HepG2 (cell line): ENCODE measurements around the gene CNPY4. TPM values are rescaled to one million over a fixed set of nuclear protein-coding genes. Genes with fewer than 3 reads are reported as not detected.

Experiments used
- ATAD3A ChIP-seq: sonication (generic); formaldehyde crosslinking; IDR thresholded peaks from 2 replicates; pipeline ENCODE4 v1.4.0; 2020; ENCODE audit warnings: missing genetic modification reagents
- CREM ChIP-seq, 2 experiments: sonication (generic) in 1 of 2; formaldehyde crosslinking in 1 of 2; IDR thresholded peaks; 2 replicates each; pipeline versions ENCODE4 v1.4.0 to v1.6.1; 2016 to 2020; ENCODE audit warnings: antibody characterized with exemption in 1 of 2, mild to moderate bottlenecking in 1 of 2, missing genetic modification reagents in 1 of 2
- DMAP1 ChIP-seq: IDR thresholded peaks from 2 replicates; pipeline ENCODE4 v1.6.1; 2016
- ETV5 ChIP-seq: IDR thresholded peaks from 2 replicates; pipeline ENCODE4 v1.6.1; 2018; ENCODE audit warnings: missing biosample characterization, missing genetic modification reagents, inconsistent platforms, borderline replicate concordance
- GABPA ChIP-seq, 2 experiments: IDR thresholded peaks; 2 replicates each; pipeline ENCODE4 v1.6.1; 2011 to 2016; ENCODE audit warnings: low read depth in 2 of 2, low read length in 1 of 2, missing biosample characterization in 1 of 2, missing genetic modification characterization in 1 of 2
- GATAD2A ChIP-seq: IDR thresholded peaks from 2 replicates; pipeline ENCODE4 v1.6.1; 2016
- HIVEP1 ChIP-seq: sonication (generic); formaldehyde crosslinking; IDR thresholded peaks from 2 replicates; pipeline ENCODE4 v1.4.0; 2020; ENCODE audit warnings: mild to moderate bottlenecking, missing genetic modification reagents
- KAT8 ChIP-seq: IDR thresholded peaks from 2 replicates; pipeline ENCODE4 v1.6.1; 2016; ENCODE audit warnings: missing genetic modification reagents, missing compliant biosample characterization
- RBM39 ChIP-seq: fragments of 200-400 bp; formaldehyde crosslinking; IDR thresholded peaks from one replicate; pipeline ENCODE4 v1.6.1; 2018; ENCODE audit warnings: antibody characterized with exemption, mild to moderate bottlenecking, low read depth, low read length; ENCODE audit not compliant: poor library complexity, severe bottlenecking
- REST ChIP-seq, 2 experiments: IDR thresholded peaks; 2 replicates each; pipeline ENCODE4 v1.6.1; 2011 to 2012; ENCODE audit warnings: low read length in 2 of 2, borderline replicate concordance in 1 of 2, low read depth in 1 of 2, mild to moderate bottlenecking in 1 of 2, moderate library complexity in 1 of 2
- RNF2 ChIP-seq: fragments of 450-650 bp; conservative IDR thresholded peaks from 2 replicates; pipeline ENCODE4 v1.6.1; 2016; ENCODE audit warnings: low read depth
- SAFB2 ChIP-seq: sonication (generic); formaldehyde crosslinking; IDR thresholded peaks from 2 replicates; pipeline ENCODE4 v1.5.1; 2020; ENCODE audit warnings: missing genetic modification reagents, low read depth, mild to moderate bottlenecking, borderline replicate concordance
- SUZ12 ChIP-seq: fragments of 150-350 bp; IDR thresholded peaks from 2 replicates; pipeline ENCODE4 v1.6.1; 2014; ENCODE audit warnings: low read depth, low read length
- TARDBP ChIP-seq: sonication (generic); formaldehyde crosslinking; IDR thresholded peaks from 2 replicates; pipeline ENCODE4 v1.8.0; 2022; ENCODE audit warnings: mild to moderate bottlenecking, missing genetic modification reagents
- TBL1XR1 ChIP-seq: fragments of 150-350 bp; IDR thresholded peaks from 2 replicates; pipeline ENCODE4 v1.6.1; 2014; ENCODE audit warnings: borderline replicate concordance, low read length; ENCODE audit not compliant: partially characterized antibody
- TMF1 ChIP-seq: sonication (generic); formaldehyde crosslinking; IDR thresholded peaks from 2 replicates; pipeline ENCODE4 v1.8.1; 2022; ENCODE audit warnings: low read depth, missing genetic modification reagents
- TOE1 ChIP-seq: sonication (generic); formaldehyde crosslinking; IDR thresholded peaks from 2 replicates; pipeline ENCODE4 v1.4.0; 2020; ENCODE audit warnings: mild to moderate bottlenecking, missing genetic modification reagents
- YY1 ChIP-seq: IDR thresholded peaks from 2 replicates; pipeline ENCODE4 v1.6.1; 2011; ENCODE audit warnings: low read length, low read depth, moderate library complexity, mild to moderate bottlenecking; ENCODE audit not compliant: insufficient read depth, insufficient replicate concordance
- ZFAT ChIP-seq: sonication (generic); formaldehyde crosslinking; conservative IDR thresholded peaks from 2 replicates; pipeline ENCODE4 v1.8.1; 2023; ENCODE audit warnings: missing genetic modification reagents, inconsistent platforms
- ZNF101 ChIP-seq: sonication (generic); formaldehyde crosslinking; IDR thresholded peaks from 2 replicates; pipeline ENCODE4 v1.4.0; 2020; ENCODE audit warnings: mild to moderate bottlenecking, low read depth, missing genetic modification reagents, borderline replicate concordance
- ZNF619 ChIP-seq: sonication (generic); formaldehyde crosslinking; IDR thresholded peaks from 2 replicates; pipeline ENCODE4 v1.4.0; 2020; ENCODE audit warnings: mild to moderate bottlenecking, missing genetic modification reagents
- ZNF703 ChIP-seq: sonication (generic); formaldehyde crosslinking; IDR thresholded peaks from 2 replicates; pipeline ENCODE4 v1.5.1; 2020; ENCODE audit warnings: missing genetic modification reagents, mild to moderate bottlenecking, moderate library complexity, borderline replicate concordance
- ZNF775 ChIP-seq: sonication (generic); formaldehyde crosslinking; IDR thresholded peaks from 2 replicates; pipeline ENCODE4 v1.4.0; 2020; ENCODE audit warnings: missing genetic modification reagents, mild to moderate bottlenecking, moderate library complexity, borderline replicate concordance
- polyA plus RNA-seq, 8 experiments: library from polyadenylated mRNA; depleted of rRNA in 3 of 8; stranded (reverse) in 7 of 8; unstranded in 1 of 8; fragments of >200 nt; fragmentation: Illumina TruSeq in 4 of 8; extraction: Trizol in 4 of 8; gene quantifications; 2 replicates each; pipeline versions ENCODE4 v1.2.1 to v1.2.3, GENCODE V29; 2011 to 2016; ENCODE audit warnings: low read depth in 4 of 8, missing spikeins in 1 of 8, mixed read lengths in 1 of 8; ENCODE audit not compliant: insufficient read depth in 1 of 8
- total RNA-seq, 5 experiments: library from RNA; depleted of rRNA; stranded (reverse); fragments of >200 nt; fragmentation: Illumina TruSeq; extraction: Trizol; gene quantifications; 2 replicates each; pipeline ENCODE4 v1.2.3, GENCODE V29; 2016; ENCODE audit warnings: low read depth in 1 of 5
- TF ChIP-seq, protein P1 (sequence below), 2 experiments: fragments of 450-650 bp in 1 of 2; sonication (generic) in 1 of 2; formaldehyde crosslinking; IDR thresholded peaks; 2 replicates each; pipeline versions ENCODE4 v1.5.0 to v1.8.0; 2020 to 2022; ENCODE audit warnings: mild to moderate bottlenecking in 1 of 2, missing genetic modification reagents in 1 of 2
- TF ChIP-seq, protein P2 (sequence below): sonication (generic); formaldehyde crosslinking; IDR thresholded peaks from 2 replicates; pipeline ENCODE4 v1.5.0; 2020; ENCODE audit warnings: missing genetic modification reagents, mild to moderate bottlenecking, borderline replicate concordance

The CNPY4 gene
- total and polyA plus RNA-seq, 2 of the 13 experiments (the other 11 are each of a cell fraction or from before 2014, with no cell fraction given): 6.2 to 12.7 TPM

GRCh38 chr7:100081535-100082102 lies 37.8 kb upstream of the CNPY4 start, which contains the start of gene ZNF3 (continued):
- TF ChIP-seq REST (IDR thresholded peaks at IDR 0.05; ENCODE audit: borderline replicate concordance in 1 of 2, low read depth in 1 of 2, low read length in 2 of 2) (0 out of 4 replicates have a peak, but pooled peaks of 1 of the 2 experiments have one; percentile 26), TMF1 (CRISPR knock-in tag) (peak; percentile 81; the same call in 1 of the 2 replicates), TOE1 (CRISPR knock-in tag) (peak; percentile 72), HIVEP1 (CRISPR knock-in tag) (peak; percentile 79), SAFB2 (CRISPR knock-in tag) (peak; percentile 73; the same call in 1 of the 2 replicates), GABPA (IDR thresholded peaks at IDR 0.05; ENCODE audit: low read depth, low read length) (peak; percentile 98), GABPA (CRISPR knock-in tag; IDR thresholded peaks at IDR 0.05; ENCODE audit: low read depth) (peak; percentile 98), ZNF619 (peak; percentile 54), ZFAT (CRISPR knock-in tag) (no peak), CREM (IDR thresholded peaks at IDR 0.05) (peak; percentile 76), CREM (CRISPR knock-in tag; IDR thresholded peaks at IDR 0.05) (no peak), TARDBP (CRISPR knock-in tag) (peak; percentile 96), GATAD2A (CRISPR knock-in tag) (peak; percentile 68), RBM39 (peak; percentile 89), ZNF703 (CRISPR knock-in tag) (peak; percentile 55; the same call in 1 of the 2 replicates), ZNF101 (CRISPR knock-in tag) (no peak), KAT8 (CRISPR knock-in tag) (peak; percentile 96), ATAD3A (no peak), DMAP1 (peak; percentile 99), SUZ12 (no peak), TBL1XR1 (peak; percentile 90), RNF2 (peak; percentile 74; the same call in 1 of the 2 replicates), ZNF775 (CRISPR knock-in tag) (no peak), ETV5 (CRISPR knock-in tag) (peak; percentile 57), YY1 (peak; percentile 59)
- TF ChIP-seq, protein P1, sequence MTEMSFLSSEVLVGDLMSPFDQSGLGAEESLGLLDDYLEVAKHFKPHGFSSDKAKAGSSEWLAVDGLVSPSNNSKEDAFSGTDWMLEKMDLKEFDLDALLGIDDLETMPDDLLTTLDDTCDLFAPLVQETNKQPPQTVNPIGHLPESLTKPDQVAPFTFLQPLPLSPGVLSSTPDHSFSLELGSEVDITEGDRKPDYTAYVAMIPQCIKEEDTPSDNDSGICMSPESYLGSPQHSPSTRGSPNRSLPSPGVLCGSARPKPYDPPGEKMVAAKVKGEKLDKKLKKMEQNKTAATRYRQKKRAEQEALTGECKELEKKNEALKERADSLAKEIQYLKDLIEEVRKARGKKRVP (CRISPR knock-in tag; IDR thresholded peaks at IDR 0.05): peak in 1 of 2 experiments; percentile 66; a peak in 1 of 4 replicates
- TF ChIP-seq, protein P2, sequence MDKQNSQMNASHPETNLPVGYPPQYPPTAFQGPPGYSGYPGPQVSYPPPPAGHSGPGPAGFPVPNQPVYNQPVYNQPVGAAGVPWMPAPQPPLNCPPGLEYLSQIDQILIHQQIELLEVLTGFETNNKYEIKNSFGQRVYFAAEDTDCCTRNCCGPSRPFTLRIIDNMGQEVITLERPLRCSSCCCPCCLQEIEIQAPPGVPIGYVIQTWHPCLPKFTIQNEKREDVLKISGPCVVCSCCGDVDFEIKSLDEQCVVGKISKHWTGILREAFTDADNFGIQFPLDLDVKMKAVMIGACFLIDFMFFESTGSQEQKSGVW: 0 out of 2 replicates have a peak, but pooled peaks have one; percentile 54
